ENCODE results near the gene SLC28A3.

The SLC28A3 gene

GRCh38 chr9:84235511-84235910, 105.0 kb downstream of the SLC28A3 start:
- no peak for FAIRE-seq

- no peak for FAIRE-seq
Measured at GRCh38 chr9:84230355-84231145, 110.0 kb downstream of the SLC28A3 start.

- no peak for FAIRE-seq
Measured at GRCh38 chr9:84229191-84229590, 111.4 kb downstream of the SLC28A3 start.

- FAIRE-seq: no peak
Measured at GRCh38 chr9:84228130-84228720, 112.3 kb downstream of the SLC28A3 start.

- FAIRE-seq: no peak
Measured at GRCh38 chr9:84226126-84226525, 114.4 kb downstream of the SLC28A3 start.
